Kidney tubule cell (primary cell): Measurements from ENCODE around the gene TMPO.
"Not testable (repeated sequence)": the region's sequence is repeated elsewhere in the genome, so short reads cannot be mapped to it uniquely, and the experiment has no call there.

Source experiments
- DNase-seq: peaks from one replicate; pipeline ENCODE4 v3.0.0-alpha.2; 2018; ENCODE audit warnings: low spot score

The TMPO gene

GRCh38 chr12:98579347-98579746 is 64.0 kb downstream of the TMPO start:
- no peak for DNase-seq

DNA sequence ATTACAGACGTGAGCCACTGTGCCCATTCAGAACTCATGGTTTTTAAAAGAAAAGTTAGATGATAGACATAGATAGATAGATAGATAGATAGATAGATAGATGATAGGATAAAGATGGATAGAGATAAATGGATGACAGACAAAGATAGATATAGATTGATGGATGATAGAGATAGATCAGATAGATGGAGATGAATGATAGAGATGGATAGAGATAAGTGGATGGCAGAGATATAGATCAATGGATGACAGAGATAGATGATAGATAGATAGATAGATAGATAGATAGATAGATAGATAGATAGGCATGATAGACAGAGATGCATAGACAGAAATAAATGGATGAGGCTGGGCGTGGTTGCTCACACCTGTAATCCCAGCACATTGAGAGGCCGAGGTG is 64.4 kb downstream of the TMPO start:
- DNase-seq = no peak

DNA sequence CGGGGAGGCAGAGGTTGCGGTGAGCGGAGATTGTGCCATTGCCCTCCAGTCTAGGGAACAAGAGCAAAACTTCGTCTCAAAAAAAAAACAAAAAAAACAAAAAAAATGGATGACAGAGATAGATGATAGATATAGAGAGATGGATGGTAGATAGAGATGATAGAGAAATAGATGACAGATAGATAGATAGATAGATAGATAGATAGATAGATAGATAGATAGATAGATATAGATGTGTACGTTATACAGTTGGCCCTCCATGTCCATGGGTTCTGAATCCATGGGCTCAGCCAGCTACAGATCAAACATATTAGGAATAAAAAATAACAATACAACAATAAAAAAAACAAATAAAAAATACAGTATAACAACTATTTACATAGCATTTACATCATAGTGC is 65.3 kb downstream of the TMPO start:
- no peak for DNase-seq

DNA sequence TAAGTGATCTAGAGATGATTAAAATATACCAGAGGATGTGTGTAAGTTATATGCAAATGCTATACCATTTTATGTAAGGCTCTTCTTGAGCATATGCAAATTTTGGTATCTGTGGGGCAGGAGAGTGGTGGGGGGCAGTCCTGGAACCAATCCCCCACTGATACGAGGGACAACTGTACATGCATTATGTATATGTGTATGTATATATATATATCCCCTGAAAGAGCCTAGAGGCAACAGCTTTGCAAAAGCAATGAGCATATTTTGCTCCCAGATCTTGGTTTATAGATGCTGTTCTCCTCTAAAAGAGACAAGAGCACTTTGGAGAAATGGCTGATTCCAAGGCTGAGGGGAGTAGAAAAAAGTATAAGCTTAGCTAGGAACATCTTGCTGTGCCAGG is 65.7 kb downstream of the TMPO start:
- DNase-seq = no peak

DNA sequence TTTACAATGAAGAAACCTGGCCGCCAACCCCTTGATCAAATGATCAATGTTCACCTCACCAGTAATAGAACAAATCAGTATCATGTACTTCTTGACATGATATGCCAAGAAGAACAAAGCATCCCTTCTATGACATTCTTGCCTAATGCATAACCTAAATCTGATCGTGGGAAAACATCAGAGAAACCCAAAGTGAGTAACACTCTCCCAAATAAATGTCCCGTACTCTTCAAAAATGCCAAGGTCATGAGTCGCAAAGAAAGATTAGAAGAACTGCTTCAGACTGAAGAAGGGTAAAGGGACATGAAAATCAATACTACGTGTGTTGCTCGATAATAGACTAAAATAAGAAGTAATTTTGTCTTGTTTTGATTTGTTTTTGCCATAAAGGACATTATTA is 66.7 kb downstream of the TMPO start:
- DNase-seq = no peak

GRCh38 chr12:98587084-98587483 is 71.7 kb downstream of the TMPO start:
- no peak for DNase-seq

DNA sequence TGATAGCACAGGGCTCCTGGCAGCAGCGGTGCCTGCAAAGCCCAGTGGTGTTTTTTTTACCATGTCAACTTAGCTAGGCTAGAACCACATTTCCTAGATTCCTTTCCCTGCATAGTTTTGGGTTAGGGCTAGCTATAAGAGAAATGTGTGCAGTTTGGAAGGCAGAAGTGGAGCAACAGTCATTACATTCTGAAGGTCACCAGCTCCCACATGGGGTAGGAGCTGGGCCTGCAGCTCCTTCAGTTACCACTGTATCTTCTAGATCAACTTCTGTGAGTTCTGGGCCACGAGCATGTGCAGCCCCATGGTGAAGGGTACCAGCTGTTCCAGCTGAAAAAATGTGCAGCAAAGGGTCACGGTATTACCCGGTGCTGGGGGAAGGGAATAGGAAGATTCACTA is 75.8 kb downstream of the TMPO start:
- DNase-seq = no peak

DNA sequence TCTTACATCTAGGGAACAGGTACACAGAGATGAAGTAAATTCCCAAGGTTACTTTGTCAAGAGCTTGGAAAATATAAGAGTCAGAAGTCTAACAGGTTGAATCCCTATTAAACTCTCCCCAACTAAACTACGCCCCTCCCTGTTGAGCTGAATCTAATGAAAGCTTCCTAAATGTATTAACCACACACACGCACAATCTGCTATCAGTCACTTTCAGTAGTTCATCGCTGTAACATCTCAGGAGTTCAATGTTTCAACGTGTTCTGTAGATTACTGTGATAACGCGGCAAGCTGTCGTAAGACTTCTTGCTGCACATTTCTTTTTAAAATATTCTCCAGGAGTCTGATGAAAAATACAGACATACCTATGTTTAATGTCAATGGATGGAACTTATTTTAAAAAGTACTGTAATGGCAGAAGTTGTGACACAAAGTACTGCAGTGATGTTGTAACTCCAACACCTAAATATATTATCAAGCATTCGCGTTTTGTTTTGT is 77.5 kb downstream of the TMPO start:
- no peak for DNase-seq

- DNase-seq = peak; percentile 99
Measured at GRCh38 chr12:98593351-98594049, 78.1 kb downstream of the TMPO start, which contains the start of gene SLC25A3. Gene SLC25A3 (plus strand): TSS chr12:98593686. CDS start chr12:98593979, 293 bp downstream.

DNA sequence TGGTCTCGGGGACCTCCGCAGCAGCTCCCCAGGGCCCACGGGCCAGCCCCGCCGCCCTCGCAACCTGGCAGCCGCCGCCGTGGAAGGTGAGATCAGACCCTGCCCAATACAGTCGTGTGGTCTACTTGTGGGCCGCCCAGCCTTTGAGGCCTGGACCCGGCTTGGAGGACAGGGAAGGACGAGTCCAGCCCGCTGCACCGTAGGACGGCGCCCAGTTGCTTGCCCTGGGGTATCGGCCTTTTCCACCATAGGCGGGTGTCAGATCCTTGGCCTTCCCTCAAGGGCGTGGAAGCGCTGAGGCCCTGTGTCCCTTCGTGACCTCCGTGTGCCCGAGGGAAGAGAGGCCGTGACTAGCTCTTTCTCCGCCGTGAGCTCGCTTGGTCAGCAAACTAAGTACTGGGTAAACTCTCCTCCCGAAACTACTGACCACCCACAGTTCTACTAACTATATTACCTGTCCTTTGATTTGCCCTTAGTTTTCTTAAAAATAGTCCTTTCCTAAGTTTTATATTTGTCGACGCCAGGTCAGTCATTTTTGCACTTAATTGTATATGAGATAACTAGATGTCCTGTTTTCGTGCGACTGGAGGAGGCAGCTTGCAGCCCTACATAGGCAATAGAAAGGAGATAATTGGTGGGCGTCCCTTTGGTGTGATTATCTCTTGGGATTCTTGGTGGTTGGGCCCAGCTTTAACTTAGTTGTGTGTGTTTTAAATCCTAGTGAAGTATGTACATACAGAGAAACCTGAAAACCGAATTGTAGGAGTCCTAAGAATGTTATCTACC is 78.9 kb downstream of the TMPO start:
- peak; percentile 35 for DNase-seq

DNA sequence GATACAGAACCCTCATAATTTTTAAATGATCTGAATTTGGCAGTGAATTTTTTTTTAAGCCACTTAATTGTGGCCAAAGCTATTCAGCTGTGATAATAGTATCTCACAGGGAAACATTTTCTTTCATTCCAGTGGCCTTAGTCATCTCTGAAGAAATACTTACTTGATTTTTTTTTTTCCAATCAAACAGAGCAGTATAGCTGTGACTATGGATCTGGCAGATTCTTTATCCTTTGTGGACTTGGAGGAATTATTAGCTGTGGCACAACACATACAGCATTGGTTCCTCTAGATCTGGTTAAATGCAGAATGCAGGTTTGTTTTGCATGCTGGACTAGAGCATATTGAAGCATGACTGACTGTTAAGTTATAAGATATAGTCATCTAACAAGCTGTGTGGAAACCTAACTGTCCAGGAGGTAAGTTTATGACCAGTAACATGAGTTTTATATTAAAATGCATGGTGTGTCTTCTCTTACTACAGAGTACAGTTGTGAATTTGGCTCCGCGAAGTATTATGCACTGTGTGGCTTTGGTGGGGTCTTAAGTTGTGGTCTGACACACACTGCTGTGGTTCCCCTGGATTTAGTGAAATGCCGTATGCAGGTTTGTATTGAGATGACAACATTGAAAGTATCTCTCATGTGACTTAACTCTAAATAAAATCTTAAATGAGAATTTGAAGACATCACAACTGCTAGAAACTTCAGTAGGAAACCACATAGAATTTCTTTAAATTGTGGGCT is 80.0 kb downstream of the TMPO start:
- peak; percentile 76 for DNase-seq

DNA sequence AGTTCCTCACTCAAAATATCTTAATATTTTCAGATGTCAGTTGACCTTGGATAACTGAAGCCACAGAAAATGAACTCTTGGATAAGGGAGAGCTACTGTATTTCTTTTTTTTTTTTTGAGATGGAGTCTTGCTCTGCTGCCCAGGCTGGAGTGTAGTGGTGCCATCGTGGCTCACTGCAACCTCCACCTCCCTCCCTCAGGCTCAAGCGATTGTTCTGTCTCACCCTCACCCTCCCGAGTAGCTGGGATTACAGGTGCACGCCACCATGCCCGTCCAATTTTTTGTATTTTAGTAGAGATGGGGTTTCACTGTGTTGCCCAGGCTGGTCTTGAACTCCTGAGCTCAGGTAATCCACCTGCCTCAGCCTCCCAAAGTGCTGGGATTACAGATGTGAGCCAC is 81.9 kb downstream of the TMPO start:
- not testable (repeated sequence) for DNase-seq
